Lower leg skin (tissue), 4 donors: Measurements from ENCODE around the gene GABRB3. TPM values are rescaled to one million over a fixed set of nuclear protein-coding genes. Genes with fewer than 3 reads are reported as not detected.

Experiments
- DNase-seq, 2 donors: peaks; one replicate each; pipeline ENCODE4 v3.0.0-alpha.2; 2019; ENCODE audit warnings: low spot score in 2 of 2
- H3K4me3 ChIP-seq: fragments of 200-600 bp; sonication (generic); 2 replicates; pipeline ENCODE4 v1.5.1; 2017; ENCODE audit warnings: mild to moderate bottlenecking, low read depth; ENCODE audit not compliant: poor library complexity, severe bottlenecking
- CTCF ChIP-seq, 3 donors: fragments of 450-650 bp; IDR thresholded peaks; one replicate each; pipeline ENCODE4 v1.5.1; 2016; ENCODE audit warnings: antibody characterized with exemption in 3 of 3, mild to moderate bottlenecking in 3 of 3, moderate library complexity in 2 of 3
- POLR2A ChIP-seq, 2 donors: fragments of 450-650 bp; IDR thresholded peaks; one replicate each; pipeline ENCODE4 v1.6.1; 2016 to 2017; ENCODE audit warnings: antibody characterized with exemption in 2 of 2, mild to moderate bottlenecking in 1 of 2, moderate library complexity in 1 of 2
- WGBS, 2 donors: methylation state at CpG; one replicate each; pipeline ENCODE4 v1.1.5; 2018; 5-methylcytosine and 5-hydroxymethylcytosine counted together
- intact Hi-C: fragments of 100-400 bp; cut with DNase I; formaldehyde crosslinking; loops from one replicate; pipeline ENCODE4 v1.15.0; 2023; ENCODE audit warnings: low total_unique reads
- total RNA-seq, 4 donors: library from RNA; depleted of rRNA; stranded (reverse); fragments of >200 nt; gene quantifications; one replicate each; pipeline ENCODE4 v1.1.0, GENCODE V29; 2016

GABRB3 gene
- total RNA-seq, 4 donors from 2014 or later: 0.13 to 4.6 (median 1.1) TPM

- WGBS, 2 donors: 74 to 80% methylated on average over 3 of the region's 3 CpGs
- intact Hi-C loops: no loop called here
- no peak overlapping the region for H3K4me3 ChIP-seq
- no peak for DNase-seq
- TF ChIP-seq POLR2A (IDR thresholded peaks at IDR 0.05): no peak
- TF ChIP-seq CTCF (IDR thresholded peaks at IDR 0.05): no peak
Measured at GRCh38 chr15:26628071-26628470, 144.8 kb downstream of the GABRB3 start.

- intact Hi-C loops: no loop called here
- DNase-seq: no peak
- TF ChIP-seq POLR2A (IDR thresholded peaks at IDR 0.05) (no peak), CTCF (IDR thresholded peaks at IDR 0.05) (no peak)
- WGBS, 2 donors: 95 to 96% methylated on average over 17 of the region's 17 CpGs
- H3K4me3 ChIP-seq: no peak overlapping the region
Measured at GRCh38 chr15:26624128-26624527, 148.7 kb downstream of the GABRB3 start.

- TF ChIP-seq CTCF (IDR thresholded peaks at IDR 0.05) (no peak), POLR2A (IDR thresholded peaks at IDR 0.05) (no peak)
- DNase-seq: no peak
- WGBS, 2 donors: 86 to 87% methylated on average over 9 of the region's 9 CpGs
- no peak overlapping the region for H3K4me3 ChIP-seq
- intact Hi-C loops: no loop called here
Measured at GRCh38 chr15:26623071-26623470, 149.8 kb downstream of the GABRB3 start.

GRCh38 chr15:26621816-26622215, 151.1 kb downstream of the GABRB3 start:
- 67 to 76% methylated on average over 5 of the region's 5 CpGs for WGBS, 2 donors
- DNase-seq: no peak
- H3K4me3 ChIP-seq: no peak overlapping the region
- intact Hi-C loops: no loop called here
- no peak for TF ChIP-seq POLR2A (IDR thresholded peaks at IDR 0.05)
- no peak for TF ChIP-seq CTCF (IDR thresholded peaks at IDR 0.05)

GRCh38 chr15:26620528-26621458, 152.1 kb downstream of the GABRB3 start:
- intact Hi-C loops: no loop called here
- TF ChIP-seq POLR2A (IDR thresholded peaks at IDR 0.05) (no peak), CTCF (IDR thresholded peaks at IDR 0.05) (no peak)
- 72 to 74% methylated on average over 10 of the region's 10 CpGs for WGBS, 2 donors
- H3K4me3 ChIP-seq: no peak overlapping the region
- DNase-seq: no peak
